NCI-H1436 (cell line): ENCODE measurements around the gene GPR176.

Experiments
- DNase-seq: peaks from one replicate; lab custom pipeline; 2025; lab: John Stamatoyannopoulos, UW

Gene GPR176

GRCh38 chr15:39783244-39783820 is 136.7 kb downstream of the GPR176 start:
- DNase-seq = no peak

DNA sequence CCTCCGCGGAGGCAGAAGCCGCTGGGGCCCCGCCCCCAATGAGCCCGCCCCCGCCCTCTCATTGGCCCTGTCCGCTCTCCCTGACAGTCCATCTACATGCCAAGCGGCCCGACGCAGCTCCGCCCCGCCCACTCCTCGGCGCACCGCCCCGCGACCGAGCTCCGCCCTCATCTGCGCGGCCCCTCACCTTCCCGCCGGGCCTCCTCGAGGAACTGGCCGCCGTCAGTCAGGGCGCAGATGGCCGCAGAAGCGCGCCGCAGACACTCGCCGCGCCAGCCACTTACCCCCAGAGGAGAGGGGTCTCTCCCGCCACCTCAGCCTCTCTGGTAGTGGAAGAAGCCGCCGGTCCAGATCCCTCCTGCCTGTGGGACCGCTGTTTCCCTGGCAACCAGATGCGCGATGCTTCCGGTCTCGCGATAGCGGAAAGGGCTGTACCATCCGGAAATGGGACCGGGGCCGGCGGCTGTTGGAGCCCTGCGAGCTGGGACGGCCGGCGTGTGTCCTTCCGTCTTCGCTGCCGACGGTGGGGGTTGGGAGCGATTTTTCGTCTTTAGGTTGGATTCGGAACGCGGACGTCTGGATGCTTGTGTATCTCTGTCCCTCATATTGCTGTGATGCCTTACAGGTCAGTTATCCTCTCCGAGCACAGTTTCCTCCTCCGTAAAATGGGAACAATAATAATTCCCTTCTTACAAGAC is 137.5 kb downstream of the GPR176 start, which contains the start of gene FSIP1:
FSIP1 (minus strand) TSS at position 401 of the 698 bp plus-strand sequence. CDS start 6,317 bp downstream, outside the sequence.
- peak; percentile 93 for DNase-seq

DNA sequence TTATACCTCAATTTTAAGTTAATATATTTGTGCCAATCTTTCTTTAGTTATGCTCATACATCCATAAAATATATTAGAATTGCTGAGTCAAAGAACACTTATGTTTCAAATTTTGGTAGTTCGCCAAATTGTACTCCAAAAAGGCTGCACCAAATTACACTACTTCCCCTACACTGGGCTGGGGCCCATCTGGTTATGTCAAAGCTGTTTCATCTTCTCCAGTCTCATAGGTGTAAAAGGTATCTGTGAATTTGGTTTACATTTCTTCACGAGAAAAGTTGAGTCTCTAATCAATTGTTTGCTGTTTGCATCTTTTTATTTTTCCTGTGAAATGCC is 138.1 kb downstream of the GPR176 start:
- DNase-seq = no peak

- DNase-seq = no peak
Measured at GRCh38 chr15:39781147-39781966, 138.7 kb downstream of the GPR176 start.

- DNase-seq = no peak
Measured at GRCh38 chr15:39778021-39778420, 142.0 kb downstream of the GPR176 start.

DNA sequence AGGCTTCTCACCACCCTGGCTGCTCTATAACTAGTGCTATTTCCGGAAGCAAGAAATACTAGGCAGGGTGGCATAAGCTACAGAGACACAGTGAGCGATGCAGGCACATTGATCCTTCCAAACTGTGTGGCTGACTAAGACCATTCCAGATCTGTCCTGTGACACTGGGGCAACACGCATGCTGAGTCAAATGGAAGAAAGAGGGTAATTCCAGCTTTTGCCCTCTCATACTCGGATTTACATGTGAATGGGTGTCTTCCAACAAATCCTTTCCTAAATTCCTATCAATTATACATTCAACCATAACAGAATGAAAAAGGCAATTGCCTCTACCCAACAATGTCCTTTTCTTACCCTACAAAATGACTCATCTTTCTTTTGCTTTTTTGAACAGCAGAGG is 142.6 kb downstream of the GPR176 start:
- no peak for DNase-seq

GRCh38 chr15:39776068-39776467 is 144.0 kb downstream of the GPR176 start:
- no peak for DNase-seq

GRCh38 chr15:39774688-39775267 is 145.3 kb downstream of the GPR176 start:
- DNase-seq = no peak

- no peak for DNase-seq
Measured at GRCh38 chr15:39770748-39771689, 149.0 kb downstream of the GPR176 start.

GRCh38 chr15:39767921-39768320 is 152.1 kb downstream of the GPR176 start:
- DNase-seq = no peak

DNA sequence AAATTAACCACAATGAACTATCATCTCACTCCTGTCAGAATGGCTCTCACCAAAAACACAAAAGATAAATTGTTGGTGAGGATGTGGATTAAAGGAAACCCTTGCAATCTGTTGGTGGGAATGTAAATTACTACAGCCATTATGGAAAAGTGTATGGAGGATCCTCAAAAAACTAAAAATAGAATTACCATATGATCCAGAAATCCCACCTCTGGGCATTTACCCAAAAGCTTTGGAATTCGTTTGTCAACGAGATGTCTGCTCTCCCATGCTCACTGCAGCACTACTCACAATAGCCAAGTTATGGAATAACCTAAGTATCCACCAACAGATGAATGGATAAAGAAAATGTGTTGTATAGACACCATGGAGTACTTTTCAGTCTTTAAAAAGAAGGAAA is 159.1 kb downstream of the GPR176 start:
- no peak for DNase-seq

- peak; percentile 40 for DNase-seq
Measured at GRCh38 chr15:39756806-39757522, 163.1 kb downstream of the GPR176 start.

GRCh38 chr15:39752991-39753390 is 167.1 kb downstream of the GPR176 start:
- DNase-seq = no peak

GRCh38 chr15:39752246-39752645 is 167.8 kb downstream of the GPR176 start:
- no peak for DNase-seq
